Stimulated activated CD8-positive, alpha-beta memory T cell treated with anti-CD3 and anti-CD28 coated beads, Interleukin-15, amount 100 ng/mL, for 1 hour (primary cell): ENCODE measurements around the gene PRTN3.
"Not testable (repeated sequence)": the region's sequence is repeated elsewhere in the genome, so short reads cannot be mapped to it uniquely, and the experiment has no call there.

Source experiments
- DNase-seq: peaks from one replicate; pipeline ENCODE4 v3.0.0-alpha.2; 2020; ENCODE audit warnings: low read depth

PRTN3 gene

GRCh38 chr19:883661-884211, 42.9 kb downstream of the PRTN3 start:
- DNase-seq, result no peak

- DNase-seq, result no peak
These were observed 43.8 kb downstream of the PRTN3 start for GRCh38 chr19:884420-885211.

- DNase-seq, result no peak
These were observed 44.9 kb downstream of the PRTN3 start for GRCh38 chr19:885536-886224.

- DNase-seq, result no peak
These were observed 46.3 kb downstream of the PRTN3 start for GRCh38 chr19:887072-887471.

GRCh38 chr19:887599-887998, 46.8 kb downstream of the PRTN3 start:
- DNase-seq, result no peak

- peak; percentile 40 for DNase-seq
These were observed 48.0 kb downstream of the PRTN3 start for GRCh38 chr19:888581-889385.

GRCh38 chr19:889662-890295, 49.0 kb downstream of the PRTN3 start:
- DNase-seq, result no peak

GRCh38 chr19:890831-891230, 50.0 kb downstream of the PRTN3 start:
- DNase-seq, result no peak

GRCh38 chr19:891421-892200, 50.8 kb downstream of the PRTN3 start:
- not testable (repeated sequence) for DNase-seq

GRCh38 chr19:892243-892893, 51.6 kb downstream of the PRTN3 start:
- no peak for DNase-seq

- DNase-seq, result peak; percentile 71
These were observed 52.3 kb downstream of the PRTN3 start, which contains the start of the genes MED16 and RNU6-9 for GRCh38 chr19:892894-893689. Gene MED16, minus strand, starts transcription at chr19:893187. Its CDS starts 2,056 bp downstream, at chr19:891131. Gene RNU6-9, plus strand, starts transcription at chr19:893484.

- no peak for DNase-seq
These were observed 55.6 kb downstream of the PRTN3 start for GRCh38 chr19:896434-896833.

GRCh38 chr19:896999-897398, 56.2 kb downstream of the PRTN3 start:
- DNase-seq, result no peak

GRCh38 chr19:897442-898039, 56.7 kb downstream of the PRTN3 start:
- no peak for DNase-seq
